HS-5 (cell line): ENCODE results near the gene SRCIN1.
"Not testable (repeated sequence)": the region's sequence is repeated elsewhere in the genome, so short reads cannot be mapped to it uniquely, and the experiment has no call there.

ENCODE experiments used
- DNase-seq: peaks from one replicate; pipeline ENCODE4 v3.0.0-alpha.2; 2012; ENCODE audit warnings: low read depth

SRCIN1 gene

DNA sequence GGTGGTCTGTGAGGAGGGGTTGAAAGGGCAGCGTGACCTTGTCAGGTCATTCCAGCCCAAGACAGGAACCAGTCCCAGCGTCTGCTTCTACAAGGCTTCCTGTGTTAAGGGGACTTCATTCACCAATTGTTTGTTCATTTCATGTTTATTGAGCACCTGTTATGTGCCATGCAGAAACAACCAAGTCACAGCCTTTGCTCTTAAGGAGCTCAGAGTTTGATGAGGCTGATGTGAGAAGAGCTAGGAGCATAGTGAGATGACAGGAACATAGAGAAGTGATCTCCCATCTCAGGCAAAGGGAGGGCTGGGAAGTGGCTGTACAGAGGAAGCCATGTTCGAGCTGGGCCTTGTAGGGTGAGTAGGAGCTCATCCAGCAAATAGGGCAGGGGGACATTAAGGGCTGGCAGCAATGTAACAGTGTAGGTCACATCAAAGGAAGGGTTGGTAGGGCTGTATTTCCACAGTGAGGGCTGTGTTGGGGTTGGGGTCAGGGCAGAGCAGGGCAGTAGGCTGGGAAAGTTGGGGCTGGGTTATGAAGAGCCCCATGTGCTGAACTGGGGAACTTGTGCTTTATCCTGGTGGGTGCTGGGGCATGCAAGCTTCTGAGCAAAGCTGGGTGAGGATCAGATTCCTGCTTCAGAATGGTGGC lies 97.7 kb downstream of the SRCIN1 start:
- DNase-seq, result no peak

DNA sequence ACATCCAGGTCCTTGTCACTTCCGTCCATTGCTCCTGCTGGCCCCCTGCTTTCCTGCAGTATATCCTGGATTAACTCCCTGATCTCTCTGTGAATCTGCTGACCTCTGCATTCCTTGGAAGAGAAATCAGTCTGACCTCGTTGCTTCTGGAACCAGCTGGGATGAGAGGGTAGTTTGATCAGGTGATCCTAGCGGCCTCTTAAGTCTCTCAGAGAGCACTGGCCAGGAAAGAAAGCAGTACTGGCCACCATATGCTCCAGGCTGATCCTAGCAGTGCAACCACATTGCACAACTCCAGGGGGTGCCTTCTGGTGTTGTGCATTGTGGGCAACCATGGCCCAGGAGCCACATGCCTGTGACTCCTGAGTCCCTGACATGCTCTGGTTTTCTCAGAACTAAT lies 98.3 kb downstream of the SRCIN1 start:
- DNase-seq, result no peak

DNA sequence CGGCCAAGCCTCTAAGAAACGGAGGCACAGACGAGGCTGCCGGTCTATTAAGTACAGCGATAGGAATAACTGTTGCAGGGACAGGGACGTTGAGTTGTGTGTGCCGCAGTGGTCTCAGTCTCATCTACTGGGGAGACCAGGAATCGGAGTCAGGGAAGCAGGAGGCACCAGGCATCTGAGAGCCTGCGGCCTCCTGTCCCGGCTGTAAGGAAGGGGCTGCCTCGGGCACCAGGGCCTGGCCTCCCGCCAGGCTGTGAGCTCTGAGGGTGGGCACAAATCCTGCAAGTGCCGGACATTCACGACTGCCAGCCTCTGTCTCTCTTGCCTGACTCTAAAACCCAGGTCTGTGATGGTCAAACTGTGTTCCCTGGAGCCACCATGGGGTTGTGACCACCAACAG lies 101.5 kb downstream of the SRCIN1 start:
- no peak for DNase-seq

DNA sequence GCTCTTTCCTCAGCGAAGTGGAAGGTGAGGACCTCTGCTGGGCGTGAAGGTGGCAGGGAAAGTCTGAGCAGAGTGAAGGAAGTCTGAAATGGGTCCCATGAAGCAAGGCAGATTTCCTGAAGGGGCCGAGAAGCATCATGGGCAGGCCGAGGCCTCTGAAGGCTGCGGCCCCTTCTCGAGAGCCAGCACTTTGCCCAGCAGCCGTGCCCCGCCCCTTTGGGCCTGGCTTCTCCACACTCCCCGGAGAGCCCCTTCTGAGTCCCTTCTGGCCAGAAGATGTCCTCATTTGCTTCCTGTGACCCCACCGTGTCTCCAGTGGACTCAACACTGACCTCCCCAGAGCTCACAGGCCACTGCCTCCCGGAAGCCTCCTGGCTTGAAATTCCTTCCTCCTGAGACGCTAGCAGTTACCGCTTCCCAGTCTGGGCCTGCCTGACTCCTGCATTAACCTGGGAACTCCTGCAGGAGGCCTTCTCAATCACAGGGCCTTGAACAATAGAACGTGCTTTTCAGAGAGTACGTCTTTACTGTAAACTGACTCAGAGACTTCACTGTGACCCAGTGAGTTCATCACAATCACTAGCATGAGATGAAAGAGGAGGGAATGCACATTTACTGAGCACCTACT lies 102.4 kb downstream of the SRCIN1 start:
- not testable (repeated sequence) for DNase-seq

DNA sequence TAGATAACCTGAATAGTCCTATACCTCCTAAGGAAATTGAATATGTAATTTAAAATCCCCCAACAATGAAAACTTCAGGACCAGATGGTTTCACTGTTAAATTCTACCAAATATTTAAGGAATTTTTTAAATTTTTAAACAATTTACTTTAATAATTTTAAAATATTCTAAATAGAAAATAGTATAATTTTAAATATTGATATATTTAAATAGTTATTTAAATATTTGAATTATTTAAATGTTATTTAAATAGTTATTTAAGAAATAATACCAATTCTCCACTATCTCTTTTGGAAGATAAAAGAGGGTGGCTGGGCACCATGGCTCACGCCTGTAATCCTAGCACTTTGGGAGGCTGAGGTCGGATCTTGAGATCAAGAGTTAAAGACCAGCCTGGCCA lies 104.0 kb downstream of the SRCIN1 start:
- DNase-seq, result not testable (repeated sequence)

DNA sequence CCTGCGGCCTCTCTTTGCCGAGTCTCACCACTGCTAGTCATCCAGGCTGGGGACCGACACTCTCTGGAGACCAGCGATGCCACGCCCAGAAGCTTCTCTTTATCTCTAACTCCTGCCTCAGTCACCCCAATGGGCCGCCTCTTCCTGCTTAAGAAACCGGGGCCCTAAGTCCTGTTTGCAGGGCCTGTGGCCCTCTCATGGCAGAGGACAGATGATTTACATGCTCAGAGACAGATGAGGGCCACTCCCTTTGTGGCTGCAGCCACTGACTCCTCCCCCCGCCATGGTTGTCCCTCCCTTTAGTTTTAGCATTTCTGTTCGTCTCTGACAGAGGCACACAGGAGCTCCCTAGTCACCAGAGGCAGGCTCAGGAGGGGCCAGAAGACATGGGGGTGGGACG lies 106.5 kb downstream of the SRCIN1 start:
- DNase-seq, result not testable (repeated sequence)

DNA sequence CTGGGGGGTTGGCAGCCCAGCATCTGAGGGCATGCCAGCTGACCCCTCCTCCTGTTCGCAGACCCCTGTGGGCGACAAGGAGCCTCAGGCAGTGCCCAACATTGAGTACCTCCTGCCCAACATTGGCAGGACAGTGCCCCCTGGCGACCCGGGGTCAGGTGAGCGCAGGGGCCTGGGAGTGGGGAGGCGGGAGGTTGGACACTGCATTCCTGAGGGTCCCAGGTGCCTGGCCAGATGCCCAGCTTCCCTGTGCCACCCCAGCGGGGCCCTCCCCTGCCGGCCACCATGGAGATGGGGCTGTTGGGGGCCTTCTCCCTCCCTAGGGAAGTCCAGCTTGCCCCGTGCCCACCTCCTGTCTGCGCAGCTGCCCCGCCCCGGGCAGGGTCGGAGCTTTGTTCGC lies 107.4 kb downstream of the SRCIN1 start:
- DNase-seq, result no peak

DNA sequence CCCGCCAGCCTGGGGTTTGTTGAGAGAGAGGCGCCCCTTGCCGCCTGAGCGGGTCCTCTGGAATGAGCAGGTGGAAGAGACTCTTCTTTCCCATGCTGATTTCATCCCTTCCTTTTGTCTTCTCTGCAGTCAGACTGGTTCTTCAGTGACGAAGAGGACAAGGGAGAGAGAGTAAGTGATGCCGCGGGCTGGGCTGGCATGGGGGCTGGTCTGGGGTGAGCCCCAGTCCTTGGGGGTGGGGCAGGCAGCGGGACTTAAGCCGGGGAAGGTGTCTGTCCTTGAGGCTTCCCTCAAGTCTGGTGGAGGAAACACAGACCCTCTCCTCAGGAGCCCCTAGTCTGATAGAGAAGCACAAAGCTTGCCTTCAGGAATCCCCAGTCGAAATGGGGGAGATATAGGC lies 108.1 kb downstream of the SRCIN1 start:
- DNase-seq, result not testable (repeated sequence)

DNA sequence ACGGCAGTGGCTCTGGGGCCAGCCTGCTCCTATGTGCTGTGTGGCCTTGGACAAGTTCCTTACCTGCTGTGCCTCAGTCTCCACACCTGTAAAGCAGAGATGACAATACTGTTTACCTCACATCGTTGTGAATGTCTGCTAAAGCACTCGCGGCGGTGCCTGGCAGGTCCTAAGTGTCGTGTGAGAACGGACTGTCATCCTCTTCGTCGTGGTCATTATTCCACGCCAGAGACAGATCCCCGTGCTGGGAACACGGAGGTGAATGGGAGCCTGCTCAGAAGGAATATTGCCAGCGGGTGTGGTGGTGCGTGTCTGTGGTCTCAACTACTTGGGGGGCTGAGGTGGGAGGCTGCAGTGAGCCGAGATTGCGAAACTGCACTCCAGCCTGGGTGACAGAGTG lies 111.6 kb downstream of the SRCIN1 start:
- DNase-seq, result not testable (repeated sequence)

DNA sequence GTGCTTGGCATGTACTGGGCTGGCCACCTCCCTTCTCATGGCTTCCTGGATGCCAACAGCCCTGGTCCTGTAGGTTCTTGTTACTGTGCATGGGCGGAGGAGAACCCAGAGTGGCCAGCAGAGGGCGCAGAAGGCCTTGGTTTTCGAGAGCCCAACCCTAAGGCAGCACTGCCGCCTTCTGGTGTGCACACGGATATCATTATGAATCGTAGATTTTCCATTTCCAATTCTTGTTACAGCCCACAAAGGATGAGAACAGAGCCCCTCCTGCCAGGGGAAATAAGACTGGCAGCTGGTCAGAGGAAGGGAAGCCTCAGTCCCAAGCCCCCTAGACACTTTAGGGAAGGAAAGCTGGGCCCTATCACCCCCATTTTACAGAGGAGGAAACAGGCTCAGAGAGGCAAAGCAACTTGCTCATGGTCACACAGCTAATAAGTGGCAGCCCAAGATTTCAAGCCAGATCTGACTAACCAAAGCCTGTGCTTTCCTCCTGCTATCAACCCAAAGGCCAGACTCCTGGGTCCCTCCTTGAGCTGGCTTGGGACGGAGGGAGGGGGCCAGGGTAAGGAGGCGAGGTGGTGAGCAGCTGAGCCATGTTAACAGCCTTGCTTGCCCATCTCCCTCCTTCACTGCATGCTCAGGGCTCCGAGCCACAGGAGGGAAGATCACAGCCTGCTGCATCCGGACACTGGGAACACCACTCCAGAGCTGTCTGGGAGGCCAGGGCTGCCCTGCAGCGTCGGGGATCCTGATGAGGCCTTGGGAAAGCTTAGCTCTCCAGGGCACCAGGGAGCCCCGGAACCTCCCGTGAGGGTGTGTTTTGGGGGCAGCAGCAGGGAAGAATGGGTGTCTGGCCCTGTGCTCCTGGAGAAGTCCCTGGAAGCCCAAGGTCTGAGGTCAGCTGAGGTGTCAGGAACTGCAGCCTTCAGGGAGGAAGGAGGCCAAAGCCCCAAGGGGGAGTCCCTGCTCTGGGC lies 113.4 kb downstream of the SRCIN1 start:
- peak; percentile 35 for DNase-seq

DNA sequence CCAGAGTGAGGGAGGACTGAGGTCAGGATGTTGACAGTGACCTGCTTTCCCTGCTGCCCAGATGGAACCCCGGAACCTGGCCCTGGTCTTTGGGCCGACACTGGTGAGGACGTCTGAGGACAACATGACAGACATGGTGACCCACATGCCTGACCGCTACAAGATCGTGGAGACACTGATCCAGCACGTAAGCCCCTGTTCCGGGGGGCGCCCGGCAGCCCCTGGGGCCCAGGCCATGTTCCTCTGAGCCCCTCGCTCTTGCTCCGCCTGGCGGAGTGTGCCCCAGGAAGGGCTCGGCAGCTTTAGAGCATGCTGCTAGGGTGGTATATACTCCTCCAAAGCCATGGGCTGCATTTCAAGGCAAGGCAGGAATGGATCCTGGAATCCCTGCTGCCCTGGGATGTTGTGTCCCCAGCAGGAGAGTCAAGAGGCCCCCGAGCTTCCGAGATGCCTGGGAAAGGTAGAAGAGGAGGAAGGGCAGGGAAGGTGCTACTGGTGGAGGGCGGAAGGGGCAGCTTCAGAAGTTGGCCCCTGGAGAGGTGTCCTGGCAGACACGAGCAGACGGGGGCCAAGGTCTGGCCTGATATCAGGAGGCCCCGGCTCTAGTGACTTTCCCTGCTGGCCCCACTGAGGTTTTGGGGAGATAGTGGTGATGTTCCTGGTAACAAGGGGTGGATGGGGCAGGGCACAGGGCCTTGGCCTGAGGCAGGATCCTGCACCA lies 114.2 kb downstream of the SRCIN1 start:
- DNase-seq, result not testable (repeated sequence)

DNA sequence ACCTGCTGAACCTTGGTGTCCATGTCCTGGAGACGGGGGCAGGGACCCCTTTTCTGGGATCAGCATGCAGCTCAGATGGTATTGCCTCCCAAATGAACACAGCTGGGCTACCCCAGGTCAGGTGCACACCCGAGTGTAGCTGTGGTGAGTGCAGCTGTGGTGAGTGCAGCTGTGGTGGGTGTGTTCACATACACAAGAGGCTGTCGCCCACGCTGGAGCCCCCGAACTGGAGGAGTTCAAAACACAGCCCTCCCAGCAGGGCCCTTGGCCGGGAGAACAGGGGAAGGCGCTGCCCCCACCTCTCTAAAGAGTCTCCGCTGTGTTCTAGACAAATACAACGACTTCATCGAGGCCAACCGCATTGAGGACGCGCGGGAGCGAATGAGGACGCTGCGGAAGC lies 116.0 kb downstream of the SRCIN1 start:
- DNase-seq, result not testable (repeated sequence)

DNA sequence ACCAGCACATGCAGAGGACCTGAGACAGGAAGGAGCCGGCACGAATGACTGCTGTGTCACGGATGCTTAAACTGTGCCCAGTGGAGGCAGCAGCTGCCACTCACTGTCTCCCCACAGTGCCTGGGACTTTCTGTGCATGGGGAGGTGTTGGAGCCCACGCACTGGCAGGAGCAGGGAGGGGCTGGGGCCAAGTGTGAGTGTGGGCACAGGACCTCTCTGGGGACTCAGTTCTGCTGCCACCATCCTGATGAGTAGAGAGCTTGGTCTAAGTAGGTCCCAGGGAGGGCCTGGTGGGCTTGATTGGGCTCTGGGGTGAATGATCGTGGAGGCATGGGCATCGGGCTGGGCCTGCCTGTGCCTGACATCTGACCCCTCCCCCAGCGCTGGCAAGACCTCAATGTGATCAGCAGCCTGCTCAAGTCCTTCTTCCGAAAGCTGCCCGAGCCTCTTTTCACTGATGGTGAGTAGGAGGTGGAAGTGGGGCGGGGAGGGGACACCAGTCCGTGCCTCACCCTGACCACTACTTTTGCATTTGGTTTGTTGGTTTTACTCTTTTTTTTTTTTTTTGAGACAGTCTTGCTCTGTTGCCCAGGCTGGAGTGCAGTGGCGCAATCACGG lies 120.0 kb downstream of the SRCIN1 start:
- DNase-seq, result not testable (repeated sequence)

DNA sequence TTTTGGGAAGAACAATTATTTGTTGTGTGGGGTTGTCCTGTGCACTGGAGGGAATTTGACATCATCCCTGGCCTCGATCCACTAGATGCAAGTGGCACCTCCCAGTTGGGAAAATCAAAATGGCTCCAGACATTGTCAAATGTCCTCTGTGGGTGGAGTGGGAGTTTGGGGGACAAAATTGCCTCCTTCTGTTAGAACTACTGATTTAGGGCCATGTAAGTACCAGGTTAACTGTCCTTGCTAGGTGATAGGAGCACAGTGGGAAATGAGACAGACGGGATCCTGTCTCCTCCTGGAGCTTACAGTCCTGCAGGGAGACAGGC lies 120.6 kb downstream of the SRCIN1 start:
- no peak for DNase-seq

DNA sequence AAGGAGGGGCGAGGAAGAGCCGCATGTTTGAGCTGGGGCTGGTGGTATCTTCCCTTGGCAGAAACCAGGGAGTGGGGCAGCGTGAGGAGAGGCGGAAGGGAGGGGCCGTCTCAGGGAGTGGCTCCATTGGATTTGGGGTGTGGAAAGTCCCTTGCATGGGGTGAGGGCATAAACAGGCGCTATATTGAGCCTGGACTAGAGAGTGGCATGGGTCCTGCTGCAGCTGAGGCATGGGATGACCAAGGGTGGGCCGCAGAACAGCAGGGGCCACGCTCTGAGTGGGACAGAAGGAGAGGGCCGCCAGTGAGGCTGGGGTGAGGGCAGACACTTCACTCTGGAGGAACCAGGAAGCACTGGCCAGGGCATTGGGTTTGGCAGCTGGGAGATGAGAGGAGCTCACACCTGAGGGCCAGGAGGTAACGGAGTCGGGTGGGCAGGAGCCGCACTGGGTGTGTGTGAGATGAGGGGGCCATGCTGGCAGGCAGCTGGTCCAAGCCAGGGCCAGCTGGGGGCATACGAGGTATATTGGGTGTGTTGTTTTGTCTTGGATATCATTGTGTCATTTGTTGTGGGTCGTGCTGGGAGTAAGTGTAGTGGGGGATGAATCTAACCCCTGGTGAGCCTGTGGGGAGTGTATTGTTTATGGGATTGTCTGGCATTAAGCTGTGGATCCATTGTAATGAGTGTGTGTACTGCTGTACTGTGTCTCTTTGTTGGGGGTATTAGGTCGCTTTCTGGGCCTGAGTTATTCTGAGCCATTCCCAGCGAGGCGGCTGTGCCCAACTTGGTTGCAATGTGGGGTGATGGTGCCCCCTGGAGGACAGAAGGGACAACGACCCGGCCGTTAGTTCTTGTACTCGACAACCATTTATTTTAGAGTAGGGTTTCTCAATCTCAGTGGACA lies 121.3 kb downstream of the SRCIN1 start:
- DNase-seq, result not testable (repeated sequence)

DNA sequence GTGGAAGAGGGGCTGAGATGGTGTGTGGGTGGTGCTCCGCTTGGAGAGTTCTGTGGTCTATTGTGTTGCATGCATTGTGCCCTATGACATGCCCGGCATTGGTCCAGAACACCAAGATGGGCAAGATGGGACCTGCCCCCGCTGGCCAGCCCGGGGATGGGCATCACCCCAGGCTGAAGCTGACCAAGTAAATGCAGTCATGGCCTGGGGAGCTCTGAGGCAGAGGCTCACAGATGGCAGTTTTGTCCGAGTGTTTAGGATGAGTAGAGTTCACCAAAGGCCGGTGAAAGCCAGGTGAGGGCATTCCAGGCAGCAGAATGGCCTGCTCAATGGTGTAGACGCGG lies 123.1 kb downstream of the SRCIN1 start:
- not testable (repeated sequence) for DNase-seq

DNA sequence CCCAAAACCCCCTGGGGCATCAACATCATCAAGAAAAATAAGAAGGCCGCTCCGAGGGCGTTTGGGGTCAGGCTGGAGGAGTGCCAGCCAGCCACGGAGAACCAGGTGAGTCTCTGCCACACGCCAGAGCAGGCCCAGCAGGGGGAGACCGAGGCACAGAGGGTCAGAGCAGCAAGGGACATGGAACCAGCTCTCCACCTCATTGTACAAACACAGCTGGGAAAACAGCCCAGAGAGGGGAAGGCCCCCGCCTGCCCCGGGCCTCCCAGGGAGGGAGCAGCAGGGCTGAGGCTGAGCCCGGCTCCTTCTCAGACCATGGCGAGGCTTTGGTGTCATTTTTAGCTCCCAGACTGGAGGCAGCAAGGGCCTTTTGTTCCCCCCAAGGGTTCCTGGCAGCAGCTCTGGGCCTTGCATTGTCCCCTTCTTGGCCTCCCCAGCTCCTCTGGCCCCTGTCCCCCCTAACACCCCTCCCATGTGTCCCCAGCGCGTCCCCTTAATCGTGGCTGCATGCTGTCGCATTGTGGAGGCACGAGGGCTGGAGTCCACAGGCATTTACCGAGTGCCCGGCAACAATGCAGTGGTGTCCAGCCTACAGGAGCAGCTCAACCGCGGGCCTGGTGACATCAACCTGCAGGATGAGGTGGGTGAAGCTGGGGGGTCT lies 123.6 kb downstream of the SRCIN1 start:
- not testable (repeated sequence) for DNase-seq
